Measurements from ENCODE around the gene POU5F1.

DNA sequence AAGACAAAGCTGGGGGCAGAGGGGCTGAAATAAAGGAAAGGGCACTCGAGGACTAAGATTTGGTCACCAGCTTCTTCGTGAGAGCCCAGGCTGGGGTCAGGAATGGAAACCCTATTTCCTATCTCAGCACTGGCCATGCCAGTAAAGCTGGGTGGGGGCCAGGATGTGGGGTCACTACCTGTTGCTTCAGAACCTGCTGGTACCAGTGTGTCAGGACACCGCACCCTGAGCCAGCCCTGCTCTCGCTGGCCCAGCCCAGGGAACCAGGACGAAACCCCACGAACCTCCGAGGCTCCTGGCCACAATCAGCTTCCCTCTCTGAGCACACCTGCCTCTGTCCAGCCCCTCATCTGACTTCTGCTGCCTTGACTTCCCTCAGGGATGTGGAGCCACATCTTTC lies 52.3 kb downstream of the POU5F1 start:
- no peak for TF ChIP-seq POLR2AphosphoS5 (IDR thresholded peaks at IDR 0.05; ENCODE audit: low read depth, low read length)
- no peak for TF ChIP-seq POLR2A (IDR thresholded peaks at IDR 0.05; ENCODE audit: low read depth, low read length)
